GM19351 (cell line): ENCODE results near the gene ERICH2.

Experiments used
- ATAC-seq: cut with Tn5 transposase; IDR thresholded peaks from one replicate; pipeline ENCODE4 v1.9.1; 2021; ENCODE audit warnings: mild to moderate bottlenecking, moderate library complexity; ENCODE audit not compliant: unreplicated experiment

Gene ERICH2

GRCh38 chr2:170816504-170817092 lies 46.4 kb downstream of the ERICH2 start, which contains the start of gene GAD1:
Gene GAD1 (plus strand): TSS chr2:170816887. CDS start chr2:170818592, 1,705 bp downstream.
- ATAC-seq: no peak

GRCh38 chr2:170817093-170818035 lies 47.2 kb downstream of the ERICH2 start:
- no peak for ATAC-seq

- ATAC-seq: no peak
Observed at GRCh38 chr2:170818036-170818751, 48.0 kb downstream of the ERICH2 start.

DNA sequence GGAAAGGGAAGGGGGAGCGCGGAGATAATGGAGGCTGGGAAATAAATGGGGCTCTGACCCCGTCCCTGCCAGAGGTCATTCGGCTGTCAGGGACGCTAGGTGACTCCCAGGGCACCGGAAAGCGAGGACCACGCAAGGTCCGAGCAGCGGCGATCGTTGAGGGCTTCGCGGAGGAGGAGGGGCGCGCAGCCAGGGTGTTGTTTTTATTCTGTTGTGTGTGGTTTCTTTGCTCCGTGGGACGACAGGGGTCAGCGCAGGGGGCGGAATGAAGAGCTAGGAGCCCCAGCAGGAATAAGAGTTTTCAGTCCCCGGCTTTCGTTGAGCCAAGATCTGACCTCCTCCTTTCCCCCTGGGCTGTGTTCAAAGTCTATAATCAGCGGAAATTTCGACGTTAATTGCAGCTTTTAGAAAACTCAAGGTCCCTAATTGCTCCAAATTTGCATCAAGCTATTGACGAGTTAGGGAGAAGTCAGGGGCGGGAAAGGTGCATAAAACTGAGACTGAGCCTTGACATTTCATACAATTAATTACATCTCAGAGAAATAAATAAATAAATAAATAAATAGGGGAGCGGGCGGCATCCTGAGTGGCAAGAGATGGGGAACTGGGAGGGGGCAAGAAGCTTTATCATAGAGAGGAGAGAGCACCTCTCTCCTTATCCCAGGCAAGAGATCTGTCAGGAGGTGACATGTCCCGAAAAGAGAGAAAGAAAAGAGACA lies 48.7 kb downstream of the ERICH2 start:
- no peak for ATAC-seq

- no peak for ATAC-seq
Observed at GRCh38 chr2:170819680-170820664, 49.8 kb downstream of the ERICH2 start.

DNA sequence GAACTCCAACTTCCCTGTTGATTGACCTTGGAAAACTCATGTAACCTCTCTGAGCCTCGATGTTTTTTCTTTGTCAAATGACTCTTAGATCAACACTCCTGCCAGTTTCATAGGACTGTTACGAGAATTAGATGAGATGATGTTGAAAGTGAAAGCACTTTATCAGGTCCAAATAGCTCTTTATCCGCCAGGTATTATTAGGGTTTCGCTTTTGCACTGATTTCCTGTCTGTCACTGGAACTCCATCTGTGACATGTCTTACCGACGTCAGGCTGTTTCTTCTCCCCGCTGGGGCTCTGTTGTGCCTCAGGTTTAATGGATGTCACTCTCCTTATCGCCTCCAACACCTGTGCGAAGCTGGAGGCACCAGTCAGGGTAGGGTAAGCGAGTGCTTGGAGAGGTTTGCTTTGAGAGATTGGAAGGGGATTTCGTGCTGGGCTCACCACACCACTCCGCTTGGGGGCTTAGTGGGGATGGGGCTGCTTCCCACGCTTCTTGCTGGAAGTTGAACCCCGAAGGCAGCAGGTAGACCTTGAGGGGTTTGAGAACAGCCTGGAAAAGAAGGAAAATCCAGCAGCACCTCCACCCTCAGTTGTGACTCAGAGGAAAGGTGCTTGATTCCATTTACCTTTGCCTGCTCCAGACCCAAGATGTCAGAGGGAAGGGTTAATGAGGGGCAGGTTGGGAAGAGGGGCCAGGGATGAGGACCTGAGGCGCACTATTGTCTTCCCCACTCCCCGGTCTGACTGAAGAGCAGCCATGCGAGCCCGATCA lies 50.8 kb downstream of the ERICH2 start:
- ATAC-seq: no peak

- no peak for ATAC-seq
Observed at GRCh38 chr2:170821531-170822289, 51.5 kb downstream of the ERICH2 start.

DNA sequence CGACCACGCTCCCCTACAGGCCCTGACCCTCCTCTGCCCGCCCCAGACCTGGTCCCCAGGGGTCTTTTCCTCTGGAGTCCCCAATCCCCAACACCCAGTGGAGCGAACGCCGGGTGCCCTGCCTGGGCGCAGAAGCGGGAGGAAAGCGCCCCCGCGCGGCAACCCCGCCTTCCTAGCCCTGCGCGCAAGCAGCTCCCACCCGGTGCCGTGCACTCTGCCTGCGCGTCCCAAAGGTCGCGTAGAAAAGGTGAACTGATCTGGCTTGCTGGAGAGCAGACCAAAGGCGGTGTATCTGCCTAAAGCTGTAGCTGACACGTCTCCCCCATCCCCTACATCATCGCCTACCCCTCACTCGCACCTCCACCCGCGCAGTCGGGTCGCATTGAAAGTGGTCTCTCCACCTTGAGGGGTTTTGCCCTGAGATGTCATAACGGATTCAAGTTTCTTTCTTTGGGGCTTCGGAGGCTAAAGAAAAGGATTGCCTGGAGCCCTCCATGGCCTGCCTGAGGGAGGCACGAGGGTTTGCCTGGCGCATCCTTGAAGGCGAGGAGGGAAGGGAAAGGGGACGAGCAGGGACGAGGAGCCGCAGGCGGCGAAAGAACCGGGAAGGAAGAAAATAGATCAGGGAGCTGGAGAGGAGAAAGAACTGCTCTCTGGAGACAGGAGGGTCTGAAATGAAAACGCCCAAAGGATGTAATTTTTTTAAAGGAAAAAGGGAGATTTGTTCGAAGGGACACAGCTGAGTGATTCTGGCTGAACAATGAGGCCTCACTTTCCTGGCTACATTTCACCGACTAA lies 52.3 kb downstream of the ERICH2 start:
- no peak for ATAC-seq

- ATAC-seq: no peak
Observed at GRCh38 chr2:170823088-170823897, 53.1 kb downstream of the ERICH2 start.

- ATAC-seq: no peak
Observed at GRCh38 chr2:170823898-170824215, 53.7 kb downstream of the ERICH2 start.

DNA sequence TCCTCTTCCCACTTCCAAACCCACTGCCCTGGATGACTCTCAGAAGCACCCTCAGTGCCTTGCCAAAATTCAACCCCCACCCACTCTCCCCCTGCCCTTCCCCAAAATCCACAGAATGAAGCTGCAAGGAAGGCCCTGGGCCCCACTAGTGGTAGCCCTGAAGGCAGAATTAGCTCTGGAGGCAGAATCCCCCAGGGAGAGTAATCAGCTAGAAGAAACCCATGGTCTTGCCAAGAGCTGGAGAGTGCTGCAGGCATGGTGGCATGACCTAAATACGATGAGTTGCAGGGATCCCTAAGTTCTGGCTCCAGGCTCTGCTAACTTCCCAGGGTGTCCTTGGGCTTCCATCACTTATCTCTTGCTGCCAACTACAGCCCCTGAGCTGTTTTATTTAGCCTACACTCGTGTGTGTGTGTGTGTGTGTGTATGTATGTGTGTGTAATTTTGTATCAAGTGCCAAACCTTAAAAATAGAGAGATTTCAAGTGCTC lies 54.4 kb downstream of the ERICH2 start:
- ATAC-seq: no peak

DNA sequence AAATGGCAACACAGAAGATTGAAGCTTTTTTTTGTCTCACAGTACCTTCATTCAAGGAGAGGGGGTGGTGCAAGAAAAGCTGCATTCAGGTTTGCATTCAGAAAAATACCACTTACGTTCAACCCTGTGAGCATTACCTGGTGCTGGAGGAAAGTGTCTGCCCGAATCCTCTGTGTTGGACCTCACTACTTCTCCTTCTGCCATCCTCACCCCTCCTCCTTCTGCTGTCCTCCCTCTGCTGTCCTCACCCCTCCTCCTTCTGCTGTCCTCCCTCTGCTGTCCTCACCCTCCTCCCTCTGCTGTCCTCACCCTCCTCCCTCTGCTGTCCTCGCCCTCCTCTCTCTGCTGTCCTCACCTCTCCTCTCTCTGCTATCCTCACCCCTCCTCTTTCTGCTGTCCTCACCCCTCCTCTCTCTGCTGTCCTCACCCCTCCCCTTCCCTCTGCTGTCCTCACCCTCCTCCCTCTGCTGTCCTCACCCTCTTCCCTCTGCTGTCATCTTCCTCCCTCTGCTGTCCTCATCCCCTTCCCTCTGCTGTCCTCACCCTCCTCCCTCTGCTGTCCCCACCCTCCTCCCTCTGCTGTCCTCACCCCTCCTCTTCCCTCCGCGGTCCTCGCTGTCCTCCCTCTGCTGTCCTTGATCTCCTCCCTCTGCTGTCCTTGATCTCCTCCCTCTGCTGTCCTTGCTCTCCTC lies 57.8 kb downstream of the ERICH2 start:
- no peak for ATAC-seq

DNA sequence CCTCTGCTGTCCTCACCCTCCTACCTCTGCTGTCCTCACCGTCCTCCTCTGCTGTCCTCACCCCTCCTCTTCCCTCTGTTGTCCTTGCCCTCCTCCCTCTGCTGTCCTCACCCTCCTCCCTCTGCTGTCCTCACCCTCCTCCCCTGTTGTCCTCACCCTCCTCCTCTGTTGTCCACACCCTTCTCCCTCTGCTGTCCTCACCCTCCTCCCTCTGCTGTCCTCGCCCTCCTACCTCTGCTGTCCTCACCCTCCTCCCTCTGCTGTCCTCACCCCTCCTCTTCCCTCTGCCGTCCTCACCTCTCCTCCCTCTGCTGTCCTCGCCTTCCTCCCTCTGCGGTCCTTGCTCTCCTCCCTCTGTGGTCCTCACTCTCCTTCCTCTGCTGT lies 58.3 kb downstream of the ERICH2 start:
- no peak for ATAC-seq

DNA sequence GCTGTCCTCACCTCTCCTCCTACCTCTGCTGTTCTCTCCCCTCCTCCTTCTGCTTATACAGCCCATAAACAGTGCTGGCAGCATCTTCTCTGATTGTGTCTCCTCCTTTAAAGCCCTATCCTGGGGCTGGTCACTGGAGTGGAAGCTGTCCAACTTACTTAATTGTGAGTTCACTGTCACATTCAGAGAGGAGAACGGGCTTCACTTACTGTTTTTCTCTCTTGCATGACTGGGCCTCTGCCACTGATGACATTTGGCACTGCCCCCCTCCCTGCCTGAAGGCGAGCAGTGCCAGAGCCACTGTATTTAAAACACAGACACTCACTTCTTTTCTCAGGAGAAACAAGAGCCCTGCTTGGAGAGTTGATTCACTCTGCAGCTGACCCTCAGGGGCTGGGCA lies 58.9 kb downstream of the ERICH2 start:
- no peak for ATAC-seq

DNA sequence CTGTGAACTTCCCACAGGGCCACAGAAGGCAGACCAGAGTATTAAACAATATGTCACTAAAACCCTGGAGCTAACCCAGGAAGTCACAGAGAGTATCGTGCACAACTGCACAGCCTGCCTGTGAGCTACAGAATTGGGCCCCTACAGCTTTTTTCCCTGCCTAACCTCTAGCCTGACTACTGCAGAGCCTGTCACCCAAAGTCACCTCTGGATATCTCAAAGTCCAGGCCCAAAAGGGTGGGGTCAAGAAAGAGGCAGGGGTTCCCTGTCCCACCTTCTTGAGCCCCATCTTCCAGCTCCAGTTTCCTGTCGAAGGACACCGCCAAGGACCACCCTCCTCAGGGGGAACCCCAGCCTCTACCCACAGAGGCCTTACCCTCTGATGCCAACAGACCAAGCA lies 60.0 kb downstream of the ERICH2 start:
- ATAC-seq: no peak

GRCh38 chr2:170831115-170831514 lies 60.9 kb downstream of the ERICH2 start:
- ATAC-seq: no peak
